ENCODE measurements around the gene FREM2. TPM values are rescaled to one million over a fixed set of nuclear protein-coding genes. Genes with fewer than 3 reads are reported as not detected.

FREM2 gene
- total and polyA plus RNA-seq, 7 donors, result under 0.01 to 8.2 (median 2.1) TPM

DNA sequence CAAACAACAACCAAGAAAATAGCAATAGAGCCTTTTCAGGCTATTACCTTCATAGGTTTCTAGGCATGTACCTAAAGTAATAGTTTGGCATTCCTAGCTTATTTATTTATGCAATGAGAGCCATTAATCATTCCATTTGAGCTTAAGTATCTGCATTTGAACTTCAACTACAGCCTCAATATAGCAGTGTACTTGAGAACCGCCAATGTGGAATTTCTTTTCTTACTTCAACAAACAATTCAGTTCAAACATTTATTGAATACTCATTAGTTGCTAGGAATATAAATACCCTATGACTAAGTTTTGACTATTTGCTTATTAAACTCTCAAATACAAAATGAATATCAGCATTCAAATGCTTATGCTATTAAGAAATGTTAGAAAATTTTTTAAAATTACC lies 38.0 kb upstream of the FREM2 start:
- no peak overlapping the region for H3K27ac ChIP-seq
- H3K4me3 ChIP-seq, result no peak overlapping the region
- intact Hi-C loops (cut with DNase I), result no loop called here
- WGBS, 2 donors, result 88 to 89% methylated on average over 1 of the region's 1 CpG
- H3K4me1 ChIP-seq, result peaks cover 0 to 10% (median 0%) of the 10 kb centered on the region in 4 donors
- TF ChIP-seq POLR2A (IDR thresholded peaks at IDR 0.05) (no peak), POLR2AphosphoS5 (IDR thresholded peaks at IDR 0.05) (no peak), EP300 (IDR thresholded peaks at IDR 0.05) (no peak)
- TF ChIP-seq, protein P1, sequence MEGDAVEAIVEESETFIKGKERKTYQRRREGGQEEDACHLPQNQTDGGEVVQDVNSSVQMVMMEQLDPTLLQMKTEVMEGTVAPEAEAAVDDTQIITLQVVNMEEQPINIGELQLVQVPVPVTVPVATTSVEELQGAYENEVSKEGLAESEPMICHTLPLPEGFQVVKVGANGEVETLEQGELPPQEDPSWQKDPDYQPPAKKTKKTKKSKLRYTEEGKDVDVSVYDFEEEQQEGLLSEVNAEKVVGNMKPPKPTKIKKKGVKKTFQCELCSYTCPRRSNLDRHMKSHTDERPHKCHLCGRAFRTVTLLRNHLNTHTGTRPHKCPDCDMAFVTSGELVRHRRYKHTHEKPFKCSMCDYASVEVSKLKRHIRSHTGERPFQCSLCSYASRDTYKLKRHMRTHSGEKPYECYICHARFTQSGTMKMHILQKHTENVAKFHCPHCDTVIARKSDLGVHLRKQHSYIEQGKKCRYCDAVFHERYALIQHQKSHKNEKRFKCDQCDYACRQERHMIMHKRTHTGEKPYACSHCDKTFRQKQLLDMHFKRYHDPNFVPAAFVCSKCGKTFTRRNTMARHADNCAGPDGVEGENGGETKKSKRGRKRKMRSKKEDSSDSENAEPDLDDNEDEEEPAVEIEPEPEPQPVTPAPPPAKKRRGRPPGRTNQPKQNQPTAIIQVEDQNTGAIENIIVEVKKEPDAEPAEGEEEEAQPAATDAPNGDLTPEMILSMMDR (IDR thresholded peaks at IDR 0.05), result no peak
- no peaks in the 10 kb centered on the region for H3K27me3 ChIP-seq
- H3K36me3 ChIP-seq, result no peaks in the 10 kb centered on the region
- H3K9me3 ChIP-seq, result no peaks in the 10 kb centered on the region
- no peak for DNase-seq

- TF ChIP-seq, protein P1 (IDR thresholded peaks at IDR 0.05), result no peak
- no peak for TF ChIP-seq EP300 (IDR thresholded peaks at IDR 0.05)
- TF ChIP-seq POLR2A (IDR thresholded peaks at IDR 0.05), result no peak
- no peak for TF ChIP-seq POLR2AphosphoS5 (IDR thresholded peaks at IDR 0.05)
- no peaks in the 10 kb centered on the region for H3K27me3 ChIP-seq
- H3K9me3 ChIP-seq, result no peaks in the 10 kb centered on the region
- intact Hi-C loops (cut with DNase I), result no loop called here
- 15 to 58% methylated on average over 2 of the region's 2 CpGs for WGBS, 2 donors
- no peak overlapping the region for H3K4me3 ChIP-seq
- no peak overlapping the region for H3K27ac ChIP-seq
- H3K36me3 ChIP-seq, result no peaks in the 10 kb centered on the region
- H3K4me1 ChIP-seq, result peaks cover 0 to 10% (median 0%) of the 10 kb centered on the region in 4 donors
- no peak for DNase-seq
These were observed 30.2 kb upstream of the FREM2 start for GRCh38 chr13:38656699-38657098.

DNA sequence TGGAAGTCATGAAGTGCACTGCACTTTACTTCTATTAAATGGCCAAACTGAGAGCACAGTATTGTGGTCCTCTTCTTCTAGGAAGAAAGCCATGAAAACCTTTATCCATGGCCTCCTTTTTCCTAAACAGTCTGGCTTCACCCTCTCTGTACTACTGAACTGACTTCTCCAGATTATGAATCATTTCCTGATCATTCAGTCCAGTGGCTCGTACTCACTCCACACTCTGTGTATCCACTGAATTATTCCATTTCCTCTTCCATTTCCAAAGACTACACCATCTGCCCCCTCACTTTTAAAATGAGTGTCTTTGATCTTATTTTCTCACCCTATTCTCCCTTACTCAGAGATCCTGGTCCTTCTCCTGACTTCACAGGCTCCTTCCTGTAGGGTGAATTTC lies 29.7 kb upstream of the FREM2 start:
- intact Hi-C loops (cut with DNase I), result no loop called here
- DNase-seq, result no peak
- WGBS, 2 donors, result 59 to 71% methylated on average over 1 of the region's 1 CpG
- Histone ChIP-seq H3K36me3 (no peaks in the 10 kb centered on the region), H3K4me1 (peaks cover 0 to 13% (median 1%) of the 10 kb centered on the region in 4 donors), H3K27ac (no peak overlapping the region), H3K4me3 (no peak overlapping the region), H3K27me3 (no peaks in the 10 kb centered on the region), H3K9me3 (no peaks in the 10 kb centered on the region)
- TF ChIP-seq POLR2A (IDR thresholded peaks at IDR 0.05) (no peak), POLR2AphosphoS5 (IDR thresholded peaks at IDR 0.05) (no peak), EP300 (IDR thresholded peaks at IDR 0.05) (no peak)
- TF ChIP-seq, protein P1 (IDR thresholded peaks at IDR 0.05), result no peak

GRCh38 chr13:38658906-38659305 lies 28.0 kb upstream of the FREM2 start:
- intact Hi-C loops (cut with DNase I), result no loop called here
- Histone ChIP-seq H3K27ac (no peak overlapping the region), H3K27me3 (no peaks in the 10 kb centered on the region), H3K36me3 (no peaks in the 10 kb centered on the region), H3K9me3 (no peaks in the 10 kb centered on the region), H3K4me3 (no peak overlapping the region), H3K4me1 (peaks cover 0 to 9% (median 4%) of the 10 kb centered on the region in 4 donors)
- DNase-seq, result no peak
- 84 to 87% methylated on average over 1 of the region's 1 CpG for WGBS, 2 donors
- TF ChIP-seq EP300 (IDR thresholded peaks at IDR 0.05) (no peak), POLR2AphosphoS5 (IDR thresholded peaks at IDR 0.05) (no peak), POLR2A (IDR thresholded peaks at IDR 0.05) (no peak)
- TF ChIP-seq, protein P1 (IDR thresholded peaks at IDR 0.05), result no peak

DNA sequence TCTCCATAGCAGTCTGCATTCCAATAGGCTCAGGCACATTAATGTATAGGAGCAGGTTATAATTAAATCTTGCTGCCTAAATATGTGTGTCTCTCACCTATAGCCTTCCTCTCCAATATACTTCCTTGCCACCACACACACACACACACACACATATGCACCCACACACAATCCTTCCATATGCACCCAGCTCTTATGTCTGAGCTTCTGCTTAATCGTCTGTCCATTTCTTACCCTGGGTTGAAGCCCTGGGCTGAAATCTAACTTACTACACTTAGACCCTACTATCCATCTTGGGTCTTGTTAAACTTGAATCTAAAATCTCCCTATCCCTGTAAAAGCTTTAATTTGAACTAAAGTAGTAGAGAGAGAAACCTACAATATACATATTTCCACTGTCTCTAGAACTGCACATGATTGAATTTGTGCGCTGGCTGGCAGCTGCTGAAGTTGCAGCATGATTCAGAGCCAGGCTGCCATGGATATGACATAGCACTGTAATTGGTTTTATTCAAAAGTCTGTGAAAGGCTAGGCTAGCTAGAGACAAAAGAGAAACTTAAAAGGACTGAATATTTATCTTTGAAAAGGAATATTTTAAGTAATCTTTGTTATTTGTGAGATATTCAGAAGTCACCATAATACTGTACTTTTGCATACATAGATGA lies 25.7 kb upstream of the FREM2 start:
- H3K4me3 ChIP-seq, result no peak overlapping the region
- no peak overlapping the region for H3K27ac ChIP-seq
- DNase-seq, result no peak
- intact Hi-C loops (cut with DNase I), result no loop called here
- whole genome bisulfite sequencing, 2 donors, result 87 to 89% methylated on average over 2 of the region's 2 CpGs
- TF ChIP-seq, protein P1 (IDR thresholded peaks at IDR 0.05), result no peak
- TF ChIP-seq EP300 (IDR thresholded peaks at IDR 0.05), result no peak
- TF ChIP-seq POLR2A (IDR thresholded peaks at IDR 0.05), result no peak
- TF ChIP-seq POLR2AphosphoS5 (IDR thresholded peaks at IDR 0.05), result no peak
- H3K4me1 ChIP-seq, result peaks cover 0 to 9% (median 4%) of the 10 kb centered on the region in 4 donors
- no peaks in the 10 kb centered on the region for H3K9me3 ChIP-seq
- H3K36me3 ChIP-seq, result no peaks in the 10 kb centered on the region
- no peaks in the 10 kb centered on the region for H3K27me3 ChIP-seq

Data from sigmoid colon (tissue), 7 donors.